GM12878 (cell line): Measurements from ENCODE around the gene ARHGAP26. TPM values are rescaled to one million over a fixed set of nuclear protein-coding genes. Genes with fewer than 3 reads are reported as not detected.

Experiments used
- ATAC-seq: fragments of 200-7000 bp; cut with Tn5 transposase; 3 replicates; pipeline ENCODE4 v1.9.1; 2020; ENCODE audit warnings: mild to moderate bottlenecking, moderate library complexity
- BruUV-seq: library from RNA; stranded (reverse); fragments of 400-500 nt; replicated peaks from 2 replicates; lab custom pipeline; 2021; lab: Mats Ljungman, UMichigan
- CTCF ChIA-PET: fragments of 300-600 bp; sonication (Branson Sonifier 250); formaldehyde crosslinking; extraction: SDS; loops from one replicate; lab custom pipeline; 2021; ENCODE audit warnings: inconsistent platforms; lab: Yijun Ruan, JAX
- POLR2A ChIA-PET: fragments of 350-600 bp; formaldehyde crosslinking; extraction: SDS; loops from one replicate; lab custom pipeline; 2021; ENCODE audit warnings: inconsistent platforms; lab: Charles Lee
- RAD21 ChIA-PET: fragments of 300-600 bp; sonication (Branson Sonifier 250); formaldehyde crosslinking; loops from one replicate; lab custom pipeline; 2023; ENCODE audit warnings: antibody characterized with exemption; ENCODE audit not compliant: unreplicated experiment; lab: Charles Lee
- SMC1A ChIA-PET: fragments of 300-600 bp; sonication (Branson Sonifier 250); formaldehyde crosslinking; loops from one replicate; lab custom pipeline; 2023; ENCODE audit not compliant: unreplicated experiment, uncharacterized antibody; lab: Charles Lee
- DNase-seq: peaks from one replicate; pipeline ENCODE4 v3.0.0-alpha.2; 2011; ENCODE audit warnings: low read depth, low spot score
- FAIRE-seq: peaks from 3 replicates; lab custom pipeline; 2011; peaks lifted over from hg19 to GRCh38; lab: Jason Lieb, UNC
- H2AFZ ChIP-seq: 2 replicates; pipeline ENCODE4 v1.6.0; 2011; ENCODE audit warnings: low read depth, low read length, control low read depth; ENCODE audit not compliant: control insufficient read depth
- H3K27ac ChIP-seq: 2 replicates; pipeline ENCODE4 v1.5.1; 2011; ENCODE audit warnings: control low read depth; ENCODE audit not compliant: control insufficient read depth, insufficient read depth
- H3K27me3 ChIP-seq, 2 experiments: replicated peaks in 1 of 2; 2 replicates each; pipeline versions ENCODE4 v1.6.0 to v1.6.1; 2011; ENCODE audit warnings: low read length in 1 of 2; ENCODE audit not compliant: control insufficient read depth in 2 of 2, insufficient read depth in 2 of 2
- H3K36me3 ChIP-seq, 2 experiments: 2 replicates each; pipeline ENCODE4 v1.5.1; 2011; ENCODE audit warnings: low read length in 1 of 2; ENCODE audit not compliant: control insufficient read depth in 2 of 2, insufficient read depth in 2 of 2
- H3K4me1 ChIP-seq: 2 replicates; pipeline ENCODE4 v1.6.1; 2011; ENCODE audit warnings: mild to moderate bottlenecking, low read length, moderate library complexity, mixed read lengths; ENCODE audit not compliant: control insufficient read depth, insufficient read depth
- H3K4me2 ChIP-seq: 2 replicates; pipeline ENCODE4 v1.6.0; 2011; ENCODE audit warnings: control low read depth; ENCODE audit not compliant: control insufficient read depth, insufficient read depth
- H3K4me3 ChIP-seq: fragments of 200-600 bp; sonication (generic); 2 replicates; pipeline ENCODE4 v1.5.1; 2016
- H3K79me2 ChIP-seq: 2 replicates; pipeline ENCODE4 v1.6.0; 2011; ENCODE audit warnings: low read length; ENCODE audit not compliant: control insufficient read depth, insufficient read depth
- H3K9ac ChIP-seq: 2 replicates; pipeline ENCODE4 v1.8.0; 2011; ENCODE audit warnings: low read length, control low read depth, mixed read lengths; ENCODE audit not compliant: control insufficient read depth, insufficient read depth
- H3K9me3 ChIP-seq: replicated peaks from 3 replicates; pipeline ENCODE4 v1.5.1; 2011; ENCODE audit warnings: mild to moderate bottlenecking, low read length; ENCODE audit not compliant: control insufficient read depth, insufficient read depth
- H4K20me1 ChIP-seq: 2 replicates; pipeline ENCODE4 v1.6.0; 2011; ENCODE audit not compliant: control insufficient read depth, insufficient read depth
- CREB1 ChIP-seq: IDR thresholded peaks from 2 replicates; pipeline ENCODE4 v1.6.1; 2012; ENCODE audit warnings: low read depth, mild to moderate bottlenecking, inconsistent platforms
- FOXM1 ChIP-seq: IDR thresholded peaks from 2 replicates; pipeline ENCODE4 v1.6.1; 2012; ENCODE audit warnings: low read depth, mild to moderate bottlenecking, inconsistent platforms, low read length, moderate library complexity
- HDAC6 ChIP-seq: fragments of 200-600 bp; sonication (generic); IDR thresholded peaks from one replicate; pipeline ENCODE4 v1.8.0; 2017; ENCODE audit warnings: antibody characterized with exemption; ENCODE audit not compliant: unreplicated experiment
- IKZF2 ChIP-seq, 2 experiments: fragments of 450-650 bp; IDR thresholded peaks; 2 replicates each; pipeline ENCODE4 v1.6.1; 2017; ENCODE audit warnings: mild to moderate bottlenecking in 2 of 2, moderate library complexity in 2 of 2
- IRF4 ChIP-seq: IDR thresholded peaks from 2 replicates; pipeline ENCODE4 v1.6.1; 2011; ENCODE audit warnings: low read depth, low read length
- KAT2A ChIP-seq: conservative IDR thresholded peaks from 2 replicates; pipeline ENCODE4 v1.6.1; 2011; ENCODE audit warnings: low read depth, low read length; ENCODE audit not compliant: control insufficient read depth
- MTA2 ChIP-seq: fragments of 450-650 bp; IDR thresholded peaks from 2 replicates; pipeline ENCODE4 v1.6.1; 2016; ENCODE audit warnings: low read depth, mild to moderate bottlenecking, moderate library complexity
- NFIC ChIP-seq: IDR thresholded peaks from 2 replicates; pipeline ENCODE4 v1.6.1; 2012; ENCODE audit warnings: low read depth, mild to moderate bottlenecking, inconsistent platforms, low read length, moderate library complexity
- RBBP5 ChIP-seq: fragments of 200-600 bp; sonication (generic); conservative IDR thresholded peaks from 2 replicates; pipeline ENCODE4 v1.6.1; 2016
- RELB ChIP-seq: fragments of 450-650 bp; IDR thresholded peaks from 2 replicates; pipeline ENCODE4 v1.6.1; 2017; ENCODE audit warnings: low read depth, mild to moderate bottlenecking, moderate library complexity
- RUNX3 ChIP-seq: IDR thresholded peaks from 2 replicates; pipeline ENCODE4 v1.6.1; 2012; ENCODE audit warnings: low read length, inconsistent platforms
- SMAD1 ChIP-seq: fragments of 450-650 bp; IDR thresholded peaks from 2 replicates; pipeline ENCODE4 v1.6.1; 2018; ENCODE audit warnings: mild to moderate bottlenecking, low read depth; ENCODE audit not compliant: partially characterized antibody
- STAT1 ChIP-seq: fragments of 450-650 bp; conservative IDR thresholded peaks from 2 replicates; pipeline ENCODE4 v1.6.1; 2014; ENCODE audit warnings: antibody characterized with exemption, mild to moderate bottlenecking
- YY1 ChIP-seq: IDR thresholded peaks from 2 replicates; pipeline ENCODE4 v1.6.1; 2011; ENCODE audit warnings: low read depth, mild to moderate bottlenecking, low read length
- ZBTB11 ChIP-seq: fragments of 450-650 bp; formaldehyde crosslinking; IDR thresholded peaks from 2 replicates; pipeline ENCODE4 v1.5.0; 2022; ENCODE audit warnings: mild to moderate bottlenecking, missing genetic modification characterization
- ZNF274 ChIP-seq: IDR thresholded peaks from one replicate; pipeline ENCODE4 v1.8.0; 2011; ENCODE audit not compliant: insufficient read length, insufficient read depth
- ZNF384 ChIP-seq: IDR thresholded peaks from 2 replicates; pipeline ENCODE4 v1.6.1; 2012; ENCODE audit warnings: low read depth, mild to moderate bottlenecking, low read length, improper control_type of control experiment, borderline replicate concordance
- ZNF622 ChIP-seq: fragments of 450-650 bp; IDR thresholded peaks from 2 replicates; pipeline ENCODE4 v1.6.1; 2017; ENCODE audit warnings: mild to moderate bottlenecking, inconsistent platforms
- WGBS: methylation state at CpG from one replicate; pipeline ENCODE4 v1.1.6; 2016; ENCODE audit warnings: low lambda C conversion rate; ENCODE audit not compliant: insufficient replicate concordance, insufficient coverage; ENCODE audit errors: missing lambda C conversion rate; 5-methylcytosine and 5-hydroxymethylcytosine counted together
- in situ Hi-C: fragments of 300-500 bp; cut with MboI; formaldehyde crosslinking; loops from 9 replicates; pipeline ENCODE4 v1.14.3; 2018; ENCODE audit warnings: mixed read lengths
- intact Hi-C: fragments of 100-400 bp; cut with micrococcal nuclease; formaldehyde crosslinking; loops from one replicate; pipeline ENCODE4 v1.14.2; 2022; ENCODE audit not compliant: unreplicated experiment
- polyA plus RNA-seq, 11 experiments: library from polyadenylated mRNA; depleted of rRNA in 4 of 11; unstranded in 6 of 11; stranded (reverse) in 5 of 11; fragments of >200 nt; fragmentation: Nextera tagmentation in 4 of 11; fragmentation: Illumina TruSeq in 1 of 11; extraction: Ambion mirVana in 4 of 11; extraction: Trizol in 1 of 11; gene quantifications; 1 replicate in 1 of 11; 2 replicates in 10 of 11; pipeline versions ENCODE4 v1.2.1 to v1.2.3, GENCODE V29; 2011 to 2016; ENCODE audit warnings: inconsistent platforms in 2 of 11, missing spikeins in 2 of 11, low read depth in 1 of 11
- total RNA-seq, 4 experiments: library from RNA; depleted of rRNA in 3 of 4; stranded (reverse); fragments of >200 nt in 3 of 4; fragmentation: Illumina TruSeq in 1 of 4; extraction: Trizol in 1 of 4; gene quantifications; 2 replicates each; pipeline versions ENCODE4 v1.2.1 to v1.2.3, GENCODE V29; 2013 to 2021

The ARHGAP26 gene
- total and polyA plus RNA-seq, 10 of the 15 experiments (the other 5 are each of a cell fraction or from before 2014, with no cell fraction given), result 9.4 to 41.5 (median 19.3) TPM

- TF ChIP-seq ZBTB11 (CRISPR knock-in tag) (no peak), SMAD1 (no peak), STAT1 (no peak), IRF4 (no peak), ZNF274 (no peak), ZNF384 (no peak)
Observed at GRCh38 chr5:143111799-143112198, 341.6 kb downstream of the ARHGAP26 start (continued).

- Histone ChIP-seq H2AFZ (peak overlapping the region; percentile 34), H3K4me2 (peak overlapping the region; percentile 2), H3K4me3 (no peak overlapping the region), H3K36me3 (no peaks in the 10 kb centered on the region; a peak in 1 of 4 replicates), H3K4me1 (peaks cover 23% of the 10 kb centered on the region), H3K9me3 (no peaks in the 10 kb centered on the region), H3K9ac (no peak overlapping the region)
- ChIA-PET SMC1A (interaction anchor here (0.6 to 20.0 kb wide), 21 partner anchors 9 to 95 kb away, joined by 3 to 271 read pairs (median 4); no protein-coding TSS in a partner anchor), CTCF (interaction anchor here (0.7 to 3.0 kb wide), 10 partner anchors 8 to 280 kb away, joined by 3 to 17 read pairs (median 3); no protein-coding TSS in a partner anchor), RAD21 (interaction anchor here (1.0 to 2.6 kb wide), 9 partner anchors 14 to 93 kb away, joined by 3 to 11 read pairs (median 4); no protein-coding TSS in a partner anchor)
- in situ Hi-C loops, result no loop called here
- FAIRE-seq (no peak), ATAC-seq (peak; percentile 18)
- TF ChIP-seq FOXM1 (no peak), HDAC6 (no peak), RELB (0 out of 2 replicates have a peak, but pooled peaks have one; percentile 13), YY1 (peak; percentile 64; the same call in 1 of the 2 replicates), CREB1 (no peak), NFIC (peak; percentile 49; the same call in 1 of the 2 replicates), RUNX3 (peak; percentile 38; the same call in 1 of the 2 replicates), MTA2 (0 out of 2 replicates have a peak, but pooled peaks have one; percentile 29), KAT2A (no peak), STAT1 (no peak), RBBP5 (no peak), IKZF2 (IDR thresholded peaks at IDR 0.05) (peak; percentile 26; a peak in 2 of 4 replicates), ZNF622 (no peak)
- TF ChIP-seq, all 136 proteins: peak for 6
- 2% methylated on average over 3 of the region's 3 CpGs for WGBS
- POLR2A ChIA-PET, result interaction anchor here (0.5 to 2.2 kb wide), 7 partner anchors 10 to 106 kb away, joined by 3 to 7 read pairs (median 3); no protein-coding TSS in a partner anchor
- no peaks in the 10 kb centered on the region for H3K27me3 ChIP-seq
- no peaks in the 10 kb centered on the region; the same call in none of the 2 replicates for H3K79me2 ChIP-seq
- peak overlapping the region; percentile 21 for H3K27ac ChIP-seq
- no peaks in the 10 kb centered on the region for H4K20me1 ChIP-seq
- no TSS peak for BruUV-seq
- DNase-seq, result no peak
- intact Hi-C loops, result loop anchor here (10.0 kb wide), 1 partner anchor 189 kb away; no protein-coding TSS in a partner anchor
Observed at GRCh38 chr5:143113461-143113860, 343.3 kb downstream of the ARHGAP26 start.
